HepG2 (cell line): ENCODE measurements around the gene ARHGAP23. TPM values are rescaled to one million over a fixed set of nuclear protein-coding genes. Genes with fewer than 3 reads are reported as not detected.

ENCODE experiments used
- ATF4 ChIP-seq, 2 experiments: fragments of 450-650 bp in 1 of 2; sonication (generic) in 1 of 2; formaldehyde crosslinking; IDR thresholded peaks; 2 replicates each; pipeline versions ENCODE4 v1.5.0 to v1.8.0; 2020 to 2022; ENCODE audit warnings: mild to moderate bottlenecking in 1 of 2, missing genetic modification reagents in 1 of 2
- CHD4 ChIP-seq: fragments of 200-600 bp; sonication (generic); IDR thresholded peaks from 2 replicates; pipeline ENCODE4 v1.7.0; 2017; ENCODE audit warnings: mild to moderate bottlenecking, low read length, borderline replicate concordance
- DPF2 ChIP-seq: sonication (generic); formaldehyde crosslinking; IDR thresholded peaks from 2 replicates; pipeline ENCODE4 v1.4.0; 2020; ENCODE audit warnings: mild to moderate bottlenecking, low read depth, missing genetic modification reagents, borderline replicate concordance
- HNRNPUL1 ChIP-seq: fragments of 200-400 bp; formaldehyde crosslinking; IDR thresholded peaks from 2 replicates; pipeline ENCODE4 v1.6.1; 2017; ENCODE audit warnings: low read depth, mild to moderate bottlenecking, low read length, moderate library complexity
- IRF9 ChIP-seq: sonication (generic); formaldehyde crosslinking; IDR thresholded peaks from 2 replicates; pipeline ENCODE4 v1.8.0; 2022; ENCODE audit warnings: missing genetic modification reagents, mild to moderate bottlenecking, borderline replicate concordance
- KLF12 ChIP-seq: sonication (generic); formaldehyde crosslinking; IDR thresholded peaks from 2 replicates; pipeline ENCODE4 v1.4.0; 2020; ENCODE audit warnings: missing genetic modification reagents, borderline replicate concordance
- MAZ ChIP-seq, 2 experiments: sonication (generic) in 1 of 2; formaldehyde crosslinking in 1 of 2; IDR thresholded peaks; 2 replicates each; pipeline versions ENCODE4 v1.5.0 to v1.6.1; 2012 to 2020; ENCODE audit warnings: low read depth in 2 of 2, mild to moderate bottlenecking in 2 of 2, borderline replicate concordance in 1 of 2, improper control_type of control experiment in 1 of 2, low read length in 1 of 2, missing genetic modification reagents in 1 of 2, moderate library complexity in 1 of 2
- NAIF1 ChIP-seq: sonication (generic); formaldehyde crosslinking; IDR thresholded peaks from 2 replicates; pipeline ENCODE4 v1.5.0; 2020; ENCODE audit warnings: mild to moderate bottlenecking, missing genetic modification reagents, borderline replicate concordance
- RAD21 ChIP-seq: fragments of 450-650 bp; formaldehyde crosslinking; IDR thresholded peaks from 2 replicates; pipeline ENCODE4 v1.5.0; 2020; ENCODE audit warnings: mild to moderate bottlenecking
- SALL2 ChIP-seq: sonication (generic); formaldehyde crosslinking; IDR thresholded peaks from 2 replicates; pipeline ENCODE4 v1.8.1; 2023; ENCODE audit warnings: mild to moderate bottlenecking, missing genetic modification reagents, inconsistent platforms
- SIX4 ChIP-seq: sonication (generic); formaldehyde crosslinking; IDR thresholded peaks from 2 replicates; pipeline ENCODE4 v1.4.0; 2020; ENCODE audit warnings: missing genetic modification reagents
- ZNF260 ChIP-seq: sonication (generic); formaldehyde crosslinking; IDR thresholded peaks from 2 replicates; pipeline ENCODE4 v1.4.0; 2020; ENCODE audit warnings: missing genetic modification reagents, low read depth, mild to moderate bottlenecking, borderline replicate concordance
- ZNF274 ChIP-seq: sonication (generic); formaldehyde crosslinking; IDR thresholded peaks from 2 replicates; pipeline ENCODE4 v1.5.1; 2020; ENCODE audit warnings: mild to moderate bottlenecking, missing genetic modification reagents
- ZNF292 ChIP-seq: sonication (generic); formaldehyde crosslinking; IDR thresholded peaks from 2 replicates; pipeline ENCODE4 v1.8.1; 2022; ENCODE audit warnings: mild to moderate bottlenecking, low read depth, missing genetic modification reagents, borderline replicate concordance
- ZNF317 ChIP-seq: sonication (generic); formaldehyde crosslinking; IDR thresholded peaks from 2 replicates; pipeline ENCODE4 v1.5.0; 2020; ENCODE audit warnings: mild to moderate bottlenecking, missing genetic modification reagents
- ZNF589 ChIP-seq: sonication (generic); formaldehyde crosslinking; conservative IDR thresholded peaks from 2 replicates; pipeline ENCODE4 v1.8.0; 2022; ENCODE audit warnings: mild to moderate bottlenecking, moderate library complexity, missing genetic modification reagents
- ZNF713 ChIP-seq: sonication (generic); formaldehyde crosslinking; IDR thresholded peaks from 2 replicates; pipeline ENCODE4 v1.4.0; 2020; ENCODE audit warnings: mild to moderate bottlenecking, missing genetic modification reagents
- ZNF766 ChIP-seq: sonication (generic); formaldehyde crosslinking; IDR thresholded peaks from 2 replicates; pipeline ENCODE4 v1.5.0; 2020; ENCODE audit warnings: missing genetic modification reagents, borderline replicate concordance
- ZSCAN25 ChIP-seq: sonication (generic); formaldehyde crosslinking; IDR thresholded peaks from 2 replicates; pipeline ENCODE4 v1.8.0; 2022; ENCODE audit warnings: mild to moderate bottlenecking, missing genetic modification reagents
- polyA plus RNA-seq, 8 experiments: library from polyadenylated mRNA; depleted of rRNA in 3 of 8; stranded (reverse) in 7 of 8; unstranded in 1 of 8; fragments of >200 nt; fragmentation: Illumina TruSeq in 4 of 8; extraction: Trizol in 4 of 8; gene quantifications; 2 replicates each; pipeline versions ENCODE4 v1.2.1 to v1.2.3, GENCODE V29; 2011 to 2016; ENCODE audit warnings: low read depth in 4 of 8, missing spikeins in 1 of 8, mixed read lengths in 1 of 8; ENCODE audit not compliant: insufficient read depth in 1 of 8
- total RNA-seq, 5 experiments: library from RNA; depleted of rRNA; stranded (reverse); fragments of >200 nt; fragmentation: Illumina TruSeq; extraction: Trizol; gene quantifications; 2 replicates each; pipeline ENCODE4 v1.2.3, GENCODE V29; 2016; ENCODE audit warnings: low read depth in 1 of 5
- TF ChIP-seq, protein P1 (sequence below): sonication (generic); formaldehyde crosslinking; IDR thresholded peaks from 2 replicates; pipeline ENCODE4 v1.4.0; 2020; ENCODE audit warnings: missing genetic modification reagents
- TF ChIP-seq, protein P2 (sequence below): sonication (generic); formaldehyde crosslinking; IDR thresholded peaks from 2 replicates; pipeline ENCODE4 v1.4.0; 2020; ENCODE audit warnings: missing genetic modification reagents, low read depth, mild to moderate bottlenecking, borderline replicate concordance
- TF ChIP-seq, protein P3 (sequence below): sonication (generic); formaldehyde crosslinking; IDR thresholded peaks from 2 replicates; pipeline ENCODE4 v1.4.0; 2020; ENCODE audit warnings: mild to moderate bottlenecking, low read depth, missing genetic modification reagents

The ARHGAP23 gene
- total and polyA plus RNA-seq, 2 of the 13 experiments (the other 11 are each of a cell fraction or from before 2014, with no cell fraction given) = 0.03 TPM; not detected in 1

- TF ChIP-seq SALL2 (CRISPR knock-in tag) = no peak
- 0 out of 2 replicates have a peak, but pooled peaks have one; percentile 12 for TF ChIP-seq CHD4
- TF ChIP-seq, protein P1, sequence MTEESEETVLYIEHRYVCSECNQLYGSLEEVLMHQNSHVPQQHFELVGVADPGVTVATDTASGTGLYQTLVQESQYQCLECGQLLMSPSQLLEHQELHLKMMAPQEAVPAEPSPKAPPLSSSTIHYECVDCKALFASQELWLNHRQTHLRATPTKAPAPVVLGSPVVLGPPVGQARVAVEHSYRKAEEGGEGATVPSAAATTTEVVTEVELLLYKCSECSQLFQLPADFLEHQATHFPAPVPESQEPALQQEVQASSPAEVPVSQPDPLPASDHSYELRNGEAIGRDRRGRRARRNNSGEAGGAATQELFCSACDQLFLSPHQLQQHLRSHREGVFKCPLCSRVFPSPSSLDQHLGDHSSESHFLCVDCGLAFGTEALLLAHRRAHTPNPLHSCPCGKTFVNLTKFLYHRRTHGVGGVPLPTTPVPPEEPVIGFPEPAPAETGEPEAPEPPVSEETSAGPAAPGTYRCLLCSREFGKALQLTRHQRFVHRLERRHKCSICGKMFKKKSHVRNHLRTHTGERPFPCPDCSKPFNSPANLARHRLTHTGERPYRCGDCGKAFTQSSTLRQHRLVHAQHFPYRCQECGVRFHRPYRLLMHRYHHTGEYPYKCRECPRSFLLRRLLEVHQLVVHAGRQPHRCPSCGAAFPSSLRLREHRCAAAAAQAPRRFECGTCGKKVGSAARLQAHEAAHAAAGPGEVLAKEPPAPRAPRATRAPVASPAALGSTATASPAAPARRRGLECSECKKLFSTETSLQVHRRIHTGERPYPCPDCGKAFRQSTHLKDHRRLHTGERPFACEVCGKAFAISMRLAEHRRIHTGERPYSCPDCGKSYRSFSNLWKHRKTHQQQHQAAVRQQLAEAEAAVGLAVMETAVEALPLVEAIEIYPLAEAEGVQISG (CRISPR knock-in tag) = no peak
- TF ChIP-seq DPF2 (CRISPR knock-in tag) = no peak
- 0 out of 2 replicates have a peak, but pooled peaks have one; percentile 58 for TF ChIP-seq ZNF292
- no peak for TF ChIP-seq NAIF1 (CRISPR knock-in tag)
- no peak for TF ChIP-seq ZNF713 (CRISPR knock-in tag)
- 0 out of 2 replicates have a peak, but pooled peaks have one; percentile 45 for TF ChIP-seq ZNF274
- no peak for TF ChIP-seq ZSCAN25 (CRISPR knock-in tag)
- TF ChIP-seq ZNF589 (CRISPR knock-in tag) = peak; percentile 75
- 0 out of 2 replicates have a peak, but pooled peaks have one; percentile 15 for TF ChIP-seq ZNF766 (CRISPR knock-in tag)
- TF ChIP-seq HNRNPUL1 = no peak
- no peak for TF ChIP-seq SIX4 (CRISPR knock-in tag)
- TF ChIP-seq, protein P2, sequence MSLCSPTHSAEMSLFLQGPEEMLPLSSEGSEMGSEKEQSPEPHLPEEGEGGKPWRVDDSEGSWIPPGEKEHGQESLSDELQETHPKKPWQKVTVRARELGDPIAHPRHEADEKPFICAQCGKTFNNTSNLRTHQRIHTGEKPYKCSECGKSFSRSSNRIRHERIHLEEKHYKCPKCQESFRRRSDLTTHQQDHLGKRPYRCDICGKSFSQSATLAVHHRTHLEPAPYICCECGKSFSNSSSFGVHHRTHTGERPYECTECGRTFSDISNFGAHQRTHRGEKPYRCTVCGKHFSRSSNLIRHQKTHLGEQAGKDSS = no peak
- TF ChIP-seq ATF4 (CRISPR knock-in tag; IDR thresholded peaks at IDR 0.05) = peak in 1 of 2 experiments; percentile 42; a peak in 1 of 4 replicates
- TF ChIP-seq, protein P3, sequence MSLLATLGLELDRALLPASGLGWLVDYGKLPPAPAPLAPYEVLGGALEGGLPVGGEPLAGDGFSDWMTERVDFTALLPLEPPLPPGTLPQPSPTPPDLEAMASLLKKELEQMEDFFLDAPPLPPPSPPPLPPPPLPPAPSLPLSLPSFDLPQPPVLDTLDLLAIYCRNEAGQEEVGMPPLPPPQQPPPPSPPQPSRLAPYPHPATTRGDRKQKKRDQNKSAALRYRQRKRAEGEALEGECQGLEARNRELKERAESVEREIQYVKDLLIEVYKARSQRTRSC (CRISPR knock-in tag) = no peak
- TF ChIP-seq IRF9 (CRISPR knock-in tag) = no peak
- no peak for TF ChIP-seq KLF12 (CRISPR knock-in tag)
- TF ChIP-seq ZNF260 (CRISPR knock-in tag) = no peak
- TF ChIP-seq MAZ (IDR thresholded peaks at IDR 0.05; ENCODE audit: borderline replicate concordance, low read depth, low read length) = no peak
- TF ChIP-seq MAZ (CRISPR knock-in tag; IDR thresholded peaks at IDR 0.05; ENCODE audit: low read depth) = no peak
- TF ChIP-seq ZNF317 (CRISPR knock-in tag) = no peak
- TF ChIP-seq RAD21 (CRISPR knock-in tag) = no peak
These were observed 81.6 kb downstream of the ARHGAP23 start (continued) for GRCh38 chr17:38509772-38510420.
